ENCODE measurements around the gene OBSCN. TPM values are rescaled to one million over a fixed set of nuclear protein-coding genes. Genes with fewer than 3 reads are reported as not detected.

The OBSCN gene
- total RNA-seq, 1 donor from 2014 or later = 25.7 TPM

- H3K9me3 Mint-ChIP-seq (ENCODE audit: unreplicated experiment) = peaks cover 1% of the 10 kb centered on the region
- no peak for DNase-seq
- no peaks in the 10 kb centered on the region for H3K4me1 Mint-ChIP-seq (ENCODE audit: low read depth, unreplicated experiment)
- H3K27ac Mint-ChIP-seq (ENCODE audit: unreplicated experiment) = no peak overlapping the region
- TF ChIP-seq CTCF (IDR thresholded peaks at IDR 0.05; ENCODE audit: partially characterized antibody, unreplicated experiment) = no peak
- no peaks in the 10 kb centered on the region for H3K36me3 Mint-ChIP-seq (ENCODE audit: unreplicated experiment)
- peak overlapping the region; percentile 81 for H3K4me3 Mint-ChIP-seq (ENCODE audit: unreplicated experiment)
- peaks cover 5% of the 10 kb centered on the region for H3K27me3 Mint-ChIP-seq (ENCODE audit: unreplicated experiment)
These were observed 6.3 kb downstream of the OBSCN start for GRCh38 chr1:228213917-228214808.

DNA sequence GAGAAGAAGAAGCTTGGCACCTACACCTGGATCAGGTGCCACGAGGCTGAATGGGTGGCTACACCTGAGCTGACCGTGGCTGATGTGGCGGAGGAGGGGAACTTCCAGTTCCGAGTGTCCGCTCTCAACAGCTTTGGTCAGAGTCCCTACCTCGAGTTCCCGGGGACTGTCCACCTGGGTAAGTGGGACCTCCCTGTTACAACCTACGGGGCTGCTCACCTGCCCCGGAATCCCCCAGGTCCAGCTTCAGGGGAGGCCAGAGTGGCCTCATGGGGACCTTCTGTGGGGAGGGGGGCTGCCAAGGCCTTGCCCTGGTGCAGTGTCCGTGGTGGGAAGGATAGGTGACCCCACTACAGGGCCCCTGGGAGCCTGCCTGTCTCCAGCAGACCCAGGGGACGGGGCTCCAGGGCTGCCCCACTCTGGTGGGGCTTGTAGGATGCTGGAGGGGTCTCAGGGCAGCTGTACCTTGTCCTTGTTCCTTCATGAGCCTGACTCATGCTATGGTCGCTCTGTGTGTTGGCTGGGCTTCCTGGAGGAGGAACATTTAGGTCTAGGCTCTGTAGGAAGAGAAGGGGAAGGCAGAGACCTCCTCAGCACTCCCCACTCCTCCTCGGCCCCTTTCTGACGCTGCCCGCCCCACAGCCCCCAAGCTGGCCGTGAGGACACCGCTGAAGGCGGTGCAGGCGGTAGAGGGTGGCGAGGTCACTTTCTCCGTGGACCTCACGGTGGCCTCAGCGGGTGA is 7.2 kb downstream of the OBSCN start:
- Mint-ChIP-seq H3K9me3 (ENCODE audit: unreplicated experiment) (peaks cover 1% of the 10 kb centered on the region), H3K27me3 (ENCODE audit: unreplicated experiment) (peaks cover 5% of the 10 kb centered on the region), H3K36me3 (ENCODE audit: unreplicated experiment) (no peaks in the 10 kb centered on the region), H3K4me3 (ENCODE audit: unreplicated experiment) (no peak overlapping the region), H3K4me1 (ENCODE audit: low read depth, unreplicated experiment) (no peaks in the 10 kb centered on the region), H3K27ac (ENCODE audit: unreplicated experiment) (no peak overlapping the region)
- no peak for DNase-seq
- no peak for TF ChIP-seq CTCF (IDR thresholded peaks at IDR 0.05; ENCODE audit: partially characterized antibody, unreplicated experiment)

DNA sequence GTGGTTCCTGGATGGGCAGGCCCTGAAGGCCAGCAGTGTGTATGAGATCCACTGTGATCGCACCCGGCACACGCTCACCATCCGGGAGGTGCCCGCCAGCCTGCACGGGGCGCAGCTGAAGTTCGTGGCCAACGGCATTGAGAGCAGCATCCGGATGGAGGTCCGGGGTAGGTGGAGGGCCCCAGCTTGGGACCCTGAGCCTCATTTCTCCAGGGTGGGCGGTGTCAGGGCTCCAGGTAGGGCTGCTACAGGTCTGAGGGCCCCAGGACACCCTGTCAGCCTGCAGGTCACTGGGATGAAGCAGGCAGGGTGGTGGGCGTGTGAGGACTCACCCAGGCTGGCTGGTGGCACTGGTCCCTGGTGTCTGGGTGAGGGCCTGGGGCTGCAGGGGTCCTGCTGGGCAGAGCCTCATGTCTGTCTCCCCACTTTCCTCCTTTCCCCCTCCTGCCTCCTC is 7.8 kb downstream of the OBSCN start:
- no peak overlapping the region for H3K4me3 Mint-ChIP-seq (ENCODE audit: unreplicated experiment)
- no peak overlapping the region for H3K27ac Mint-ChIP-seq (ENCODE audit: unreplicated experiment)
- no peak for TF ChIP-seq CTCF (IDR thresholded peaks at IDR 0.05; ENCODE audit: partially characterized antibody, unreplicated experiment)
- H3K4me1 Mint-ChIP-seq (ENCODE audit: low read depth, unreplicated experiment) = no peaks in the 10 kb centered on the region
- no peaks in the 10 kb centered on the region for H3K36me3 Mint-ChIP-seq (ENCODE audit: unreplicated experiment)
- peaks cover 5% of the 10 kb centered on the region for H3K27me3 Mint-ChIP-seq (ENCODE audit: unreplicated experiment)
- no peak for DNase-seq
- H3K9me3 Mint-ChIP-seq (ENCODE audit: unreplicated experiment) = peaks cover 1% of the 10 kb centered on the region

GRCh38 chr1:228216371-228217320 is 8.8 kb downstream of the OBSCN start:
- no peak for DNase-seq
- Mint-ChIP-seq H3K4me3 (ENCODE audit: unreplicated experiment) (no peak overlapping the region), H3K36me3 (ENCODE audit: unreplicated experiment) (no peaks in the 10 kb centered on the region), H3K9me3 (ENCODE audit: unreplicated experiment) (peaks cover 3% of the 10 kb centered on the region), H3K4me1 (ENCODE audit: low read depth, unreplicated experiment) (no peaks in the 10 kb centered on the region), H3K27me3 (ENCODE audit: unreplicated experiment) (peaks cover 5% of the 10 kb centered on the region), H3K27ac (ENCODE audit: unreplicated experiment) (no peak overlapping the region)
- no peak for TF ChIP-seq CTCF (IDR thresholded peaks at IDR 0.05; ENCODE audit: partially characterized antibody, unreplicated experiment)

Measured in glutamatergic neuron (in vitro differentiated cells).